Mesendoderm (in vitro differentiated cells): ENCODE measurements around the gene ITIH5.
A peak's percentile ranks its signal among the peaks of the same experiment; 100 is the strongest.

Source experiments
- DNase-seq: peaks from one replicate; pipeline ENCODE4 v3.0.0; 2013
- H2AK5ac ChIP-seq: 2 replicates; pipeline ENCODE4 v1.6.1; 2013; ENCODE audit warnings: low read length, inconsistent platforms
- H2BK120ac ChIP-seq: 2 replicates; pipeline ENCODE4 v1.6.1; 2013; ENCODE audit warnings: low read depth, mild to moderate bottlenecking, low read length, moderate library complexity, mixed read lengths
- H2BK15ac ChIP-seq: replicated peaks from 2 replicates; pipeline ENCODE4 v1.6.1; 2013; ENCODE audit warnings: low read depth, mild to moderate bottlenecking, moderate library complexity
- H2BK5ac ChIP-seq: 2 replicates; pipeline ENCODE4 v1.6.1; 2013; ENCODE audit warnings: low read length, inconsistent platforms
- H3K18ac ChIP-seq: 2 replicates; pipeline ENCODE4 v1.6.1; 2013; ENCODE audit warnings: mild to moderate bottlenecking, low read length, mixed read lengths
- H3K23ac ChIP-seq: one replicate; pipeline ENCODE4 v1.6.1; 2013; ENCODE audit warnings: low read length
- H3K27ac ChIP-seq: 2 replicates; pipeline ENCODE4 v1.5.1; 2013; ENCODE audit warnings: low read depth, mild to moderate bottlenecking, inconsistent platforms, low read length, moderate library complexity
- H3K27me3 ChIP-seq: 2 replicates; pipeline ENCODE4 v1.6.1; 2013; ENCODE audit warnings: low read length, control low read depth, mild to moderate bottlenecking, inconsistent platforms; ENCODE audit not compliant: insufficient read depth, poor library complexity
- H3K36me3 ChIP-seq: 2 replicates; pipeline ENCODE4 v1.6.1; 2013; ENCODE audit warnings: low read length, inconsistent platforms; ENCODE audit not compliant: control insufficient read depth, insufficient read depth
- H3K4ac ChIP-seq: one replicate; pipeline ENCODE4 v1.6.1; 2013; ENCODE audit warnings: low read depth, mild to moderate bottlenecking, low read length, moderate library complexity
- H3K4me1 ChIP-seq: 2 replicates; pipeline ENCODE4 v1.6.1; 2013; ENCODE audit warnings: low read depth, low read length, inconsistent platforms; ENCODE audit not compliant: control insufficient read depth
- H3K4me2 ChIP-seq: 2 replicates; pipeline ENCODE4 v1.6.1; 2013; ENCODE audit warnings: low read length
- H3K4me3 ChIP-seq: 2 replicates; pipeline ENCODE4 v1.5.1; 2013; ENCODE audit warnings: mild to moderate bottlenecking, low read length
- H3K56ac ChIP-seq: one replicate; pipeline ENCODE4 v1.6.1; 2013; ENCODE audit warnings: low read length
- H3K79me1 ChIP-seq: 2 replicates; pipeline ENCODE4 v1.6.1; 2013; ENCODE audit warnings: low read length, inconsistent platforms
- H3K79me2 ChIP-seq: 2 replicates; pipeline ENCODE4 v1.6.1; 2013; ENCODE audit warnings: mild to moderate bottlenecking, low read length; ENCODE audit not compliant: control insufficient read depth, insufficient read depth
- H3K9ac ChIP-seq: 2 replicates; pipeline ENCODE4 v1.6.1; 2013; ENCODE audit warnings: low read length, inconsistent platforms
- H4K5ac ChIP-seq: one replicate; pipeline ENCODE4 v1.6.1; 2013; ENCODE audit warnings: low read length
- H4K8ac ChIP-seq: one replicate; pipeline ENCODE4 v1.6.1; 2013; ENCODE audit warnings: low read depth, mild to moderate bottlenecking, control low read depth, low read length, moderate library complexity
- WGBS: extraction: QIAGEN DNeasy Blood & Tissue Kit; methylation state at CpG from one replicate; pipeline ENCODE4 v1.1.7; 2013; ENCODE audit warnings: low lambda C conversion rate, missing lambda C conversion rate; ENCODE audit not compliant: insufficient coverage; ENCODE audit errors: extremely low coverage; 5-methylcytosine and 5-hydroxymethylcytosine counted together

Gene ITIH5

DNA sequence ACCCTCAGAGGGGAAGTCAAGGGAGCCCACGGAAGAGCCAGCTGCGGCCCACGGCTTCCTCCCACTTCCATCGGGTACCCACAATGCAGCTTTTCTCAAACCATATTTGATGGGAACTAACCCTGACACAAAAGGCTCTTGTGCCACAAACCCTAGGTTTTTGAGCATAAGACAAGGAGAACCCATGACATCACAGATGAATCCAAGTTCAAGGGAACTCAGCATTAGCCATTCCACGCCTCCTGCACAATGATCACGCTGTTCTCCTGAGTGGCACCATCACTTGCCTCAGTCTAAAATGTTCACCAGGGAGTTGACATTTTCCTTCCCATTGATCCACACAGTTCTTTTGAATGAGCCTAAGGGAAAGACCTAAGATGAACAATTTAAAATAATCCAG lies 70.4 kb downstream of the ITIH5 start:
- no peak overlapping the region for H3K4me3 ChIP-seq
- H2BK15ac ChIP-seq, result no peak overlapping the region
- no peak overlapping the region for H3K4ac ChIP-seq
- H4K8ac ChIP-seq, result no peak overlapping the region
- no peaks in the 10 kb centered on the region for H3K4me1 ChIP-seq
- H3K56ac ChIP-seq, result no peak overlapping the region
- DNase-seq, result no peak
- no peak overlapping the region for H4K5ac ChIP-seq
- WGBS, result no CpG with 5 or more reads among the region's 6 CpGs
- H2AK5ac ChIP-seq, result no peak overlapping the region
- H3K36me3 ChIP-seq, result no peaks in the 10 kb centered on the region
- H3K18ac ChIP-seq, result no peak overlapping the region
- H3K4me2 ChIP-seq, result no peak overlapping the region
- H2BK120ac ChIP-seq, result no peak overlapping the region
- no peak overlapping the region for H2BK5ac ChIP-seq
- H3K9ac ChIP-seq, result no peak overlapping the region
- no peak overlapping the region for H3K23ac ChIP-seq
- H3K79me2 ChIP-seq, result no peaks in the 10 kb centered on the region
- H3K27ac ChIP-seq, result no peak overlapping the region
- H3K27me3 ChIP-seq, result no peaks in the 10 kb centered on the region
- no peaks in the 10 kb centered on the region for H3K79me1 ChIP-seq

DNA sequence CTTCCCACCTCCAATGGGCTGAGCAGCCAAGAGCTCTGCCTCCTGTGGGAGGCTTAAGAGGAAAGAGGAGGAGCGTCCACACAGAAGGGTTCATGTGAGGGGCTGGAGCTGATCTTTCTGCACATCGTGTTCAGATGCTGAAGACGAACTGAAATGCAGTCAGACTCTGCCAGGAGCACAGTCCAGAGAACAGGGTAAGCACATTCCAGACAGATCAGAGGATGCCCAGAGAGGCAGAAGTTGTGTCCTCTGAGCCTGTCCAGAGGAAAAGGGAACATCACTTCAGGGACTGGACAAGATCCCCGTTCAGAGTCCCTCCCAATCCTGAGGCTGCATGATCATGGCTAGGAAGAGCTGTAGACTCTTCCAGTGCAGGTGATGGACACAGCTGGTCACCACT lies 72.9 kb downstream of the ITIH5 start:
- no CpG with 5 or more reads among the region's 4 CpGs for WGBS
- no peak overlapping the region for H3K56ac ChIP-seq
- H2BK5ac ChIP-seq, result no peak overlapping the region
- H3K36me3 ChIP-seq, result no peaks in the 10 kb centered on the region
- H3K4me1 ChIP-seq, result no peaks in the 10 kb centered on the region
- no peak overlapping the region for H3K27ac ChIP-seq
- H3K9ac ChIP-seq, result no peak overlapping the region
- no peak overlapping the region for H2AK5ac ChIP-seq
- no peak overlapping the region for H3K18ac ChIP-seq
- no peaks in the 10 kb centered on the region for H3K79me2 ChIP-seq
- no peaks in the 10 kb centered on the region for H3K79me1 ChIP-seq
- DNase-seq, result no peak
- H2BK120ac ChIP-seq, result no peak overlapping the region
- H2BK15ac ChIP-seq, result no peak overlapping the region
- H3K4me2 ChIP-seq, result no peak overlapping the region
- no peak overlapping the region for H3K4ac ChIP-seq
- no peaks in the 10 kb centered on the region for H3K27me3 ChIP-seq
- no peak overlapping the region for H3K4me3 ChIP-seq
- no peak overlapping the region for H4K8ac ChIP-seq
- H3K23ac ChIP-seq, result no peak overlapping the region
- H4K5ac ChIP-seq, result no peak overlapping the region

- no peak overlapping the region for H3K9ac ChIP-seq
- H2AK5ac ChIP-seq, result no peak overlapping the region
- peak; percentile 10 for DNase-seq
- H2BK5ac ChIP-seq, result no peak overlapping the region
- no peaks in the 10 kb centered on the region for H3K27me3 ChIP-seq
- no peak overlapping the region for H3K18ac ChIP-seq
- H3K56ac ChIP-seq, result no peak overlapping the region
- H3K4me3 ChIP-seq, result no peak overlapping the region
- no peaks in the 10 kb centered on the region for H3K36me3 ChIP-seq
- no peak overlapping the region for H2BK15ac ChIP-seq
- no peak overlapping the region for H3K23ac ChIP-seq
- H2BK120ac ChIP-seq, result no peak overlapping the region
- no peak overlapping the region for H4K5ac ChIP-seq
- no peak overlapping the region for H3K4ac ChIP-seq
- H3K79me1 ChIP-seq, result no peaks in the 10 kb centered on the region
- H4K8ac ChIP-seq, result no peak overlapping the region
- no peak overlapping the region for H3K4me2 ChIP-seq
- WGBS, result no CpG with 5 or more reads among the region's 4 CpGs
- no peak overlapping the region for H3K27ac ChIP-seq
- H3K79me2 ChIP-seq, result no peaks in the 10 kb centered on the region
- H3K4me1 ChIP-seq, result no peaks in the 10 kb centered on the region
Measured at GRCh38 chr10:7593063-7593462, 73.7 kb downstream of the ITIH5 start.

DNA sequence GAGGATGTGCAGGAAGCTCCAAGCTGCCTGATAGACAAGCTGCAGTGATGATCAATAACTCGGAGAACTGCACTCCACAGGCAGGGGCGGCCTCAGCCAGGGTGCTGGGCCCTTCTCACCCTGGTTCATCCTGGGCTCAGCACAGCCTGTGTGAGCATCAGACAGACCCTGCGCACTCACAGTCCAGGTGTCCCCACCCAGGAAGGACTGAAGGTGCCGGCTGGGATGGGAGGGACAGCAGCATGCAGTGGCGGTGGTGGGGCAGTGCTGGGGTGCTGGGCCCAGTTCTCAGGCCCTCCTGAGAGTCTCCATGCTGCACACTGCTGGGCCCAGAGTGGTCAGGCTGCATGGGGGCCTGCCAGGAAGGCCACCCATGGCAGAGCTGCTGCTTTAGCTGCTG lies 74.1 kb downstream of the ITIH5 start:
- Histone ChIP-seq H3K79me2 (no peaks in the 10 kb centered on the region), H3K27ac (no peak overlapping the region), H3K36me3 (no peaks in the 10 kb centered on the region), H3K56ac (no peak overlapping the region), H3K4me2 (no peak overlapping the region), H3K18ac (no peak overlapping the region), H3K4me3 (no peak overlapping the region), H3K4ac (no peak overlapping the region), H3K23ac (no peak overlapping the region), H2BK5ac (no peak overlapping the region), H4K8ac (no peak overlapping the region), H4K5ac (no peak overlapping the region), H3K79me1 (no peaks in the 10 kb centered on the region), H2BK120ac (no peak overlapping the region), H3K27me3 (no peaks in the 10 kb centered on the region), H2AK5ac (no peak overlapping the region), H3K9ac (no peak overlapping the region), H3K4me1 (no peaks in the 10 kb centered on the region), H2BK15ac (no peak overlapping the region)
- WGBS, result no CpG with 5 or more reads among the region's 5 CpGs
- no peak for DNase-seq

DNA sequence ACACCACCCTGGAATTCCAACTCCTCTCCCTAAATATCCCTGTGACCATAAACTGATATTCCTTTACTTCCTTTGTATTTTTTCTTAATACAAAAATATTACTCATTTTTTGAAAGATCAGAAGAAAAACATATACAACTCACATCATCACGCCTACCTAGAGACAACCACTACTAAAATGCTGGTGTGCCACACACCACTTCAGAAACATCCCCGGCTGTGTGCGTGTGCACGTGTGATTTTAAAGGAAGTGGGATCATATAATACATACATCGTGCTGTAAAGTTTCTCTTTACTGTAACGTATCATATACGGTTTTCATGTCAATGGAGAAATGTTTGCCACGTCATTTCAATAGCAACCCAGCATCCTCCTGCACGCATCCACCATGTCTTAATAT lies 76.5 kb downstream of the ITIH5 start:
- H3K79me1 ChIP-seq, result no peaks in the 10 kb centered on the region
- H3K4me2 ChIP-seq, result no peak overlapping the region
- no peaks in the 10 kb centered on the region for H3K36me3 ChIP-seq
- H2BK5ac ChIP-seq, result no peak overlapping the region
- H2AK5ac ChIP-seq, result no peak overlapping the region
- no peak overlapping the region for H3K9ac ChIP-seq
- no peak for DNase-seq
- no peak overlapping the region for H3K27ac ChIP-seq
- H3K18ac ChIP-seq, result no peak overlapping the region
- no CpG with 5 or more reads among the region's 9 CpGs for WGBS
- H2BK120ac ChIP-seq, result no peak overlapping the region
- no peak overlapping the region for H3K4me3 ChIP-seq
- H4K8ac ChIP-seq, result no peak overlapping the region
- H3K4ac ChIP-seq, result no peak overlapping the region
- no peaks in the 10 kb centered on the region for H3K27me3 ChIP-seq
- no peak overlapping the region for H2BK15ac ChIP-seq
- H3K23ac ChIP-seq, result no peak overlapping the region
- no peak overlapping the region for H4K5ac ChIP-seq
- H3K79me2 ChIP-seq, result no peaks in the 10 kb centered on the region
- H3K56ac ChIP-seq, result no peak overlapping the region
- H3K4me1 ChIP-seq, result no peaks in the 10 kb centered on the region

GRCh38 chr10:7589748-7590147 lies 77.0 kb downstream of the ITIH5 start:
- H2BK120ac ChIP-seq, result no peak overlapping the region
- no CpG with 5 or more reads among the region's 10 CpGs for WGBS
- no peak overlapping the region for H3K23ac ChIP-seq
- peak; percentile 40 for DNase-seq
- H3K27me3 ChIP-seq, result no peaks in the 10 kb centered on the region
- H2BK15ac ChIP-seq, result no peak overlapping the region
- no peaks in the 10 kb centered on the region for H3K36me3 ChIP-seq
- no peaks in the 10 kb centered on the region for H3K79me2 ChIP-seq
- H3K27ac ChIP-seq, result no peak overlapping the region
- H3K4ac ChIP-seq, result no peak overlapping the region
- H3K4me3 ChIP-seq, result no peak overlapping the region
- no peaks in the 10 kb centered on the region for H3K79me1 ChIP-seq
- no peak overlapping the region for H4K8ac ChIP-seq
- no peak overlapping the region for H3K18ac ChIP-seq
- no peak overlapping the region for H3K9ac ChIP-seq
- H2BK5ac ChIP-seq, result no peak overlapping the region
- H3K4me2 ChIP-seq, result no peak overlapping the region
- no peaks in the 10 kb centered on the region for H3K4me1 ChIP-seq
- no peak overlapping the region for H4K5ac ChIP-seq
- no peak overlapping the region for H3K56ac ChIP-seq
- H2AK5ac ChIP-seq, result no peak overlapping the region
